Cerebellar nuclear complex (tissue), 1 donor: ENCODE data around the gene RHOD.

Experiments used
- DNase-seq, 2 experiments: peaks; one replicate each; lab custom pipeline; 2025; lab: John Stamatoyannopoulos, UW

Gene RHOD

DNA sequence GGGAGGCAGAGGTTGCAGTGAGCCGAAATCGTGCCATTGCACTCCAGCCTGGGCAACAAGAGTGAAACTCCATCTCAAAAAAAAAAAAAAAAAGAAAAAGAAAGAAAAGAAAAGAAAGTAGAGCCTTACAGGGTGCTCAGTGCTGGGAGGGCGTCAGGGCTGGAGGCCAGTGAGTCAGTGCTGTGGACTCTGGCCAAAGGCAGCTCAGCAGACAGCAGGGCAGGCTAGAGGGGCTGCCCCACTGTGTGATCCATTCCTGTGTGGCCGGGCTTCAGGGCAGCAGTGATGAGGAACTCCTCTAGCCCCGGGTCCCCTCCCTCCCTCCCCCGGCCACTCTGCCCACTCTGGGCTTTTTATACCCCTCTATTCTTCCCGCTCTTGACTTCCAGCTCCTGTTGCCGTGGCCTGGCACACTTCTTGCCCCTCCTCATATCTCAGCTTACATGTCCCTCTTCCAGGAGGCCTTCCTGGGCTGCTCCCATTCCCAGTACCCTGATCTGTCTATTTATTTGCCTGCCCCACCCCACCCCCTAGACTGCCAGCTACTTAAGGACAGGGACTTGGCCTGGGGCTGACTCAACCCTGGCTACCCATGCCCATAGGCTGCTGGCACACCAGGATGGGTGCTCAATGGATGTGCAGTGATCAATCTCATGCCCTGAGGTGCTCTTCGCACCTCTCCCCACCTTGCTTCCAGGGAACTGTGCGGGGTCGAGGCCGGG is 23.7 kb upstream of the RHOD start:
- DNase-seq, result no peak

DNA sequence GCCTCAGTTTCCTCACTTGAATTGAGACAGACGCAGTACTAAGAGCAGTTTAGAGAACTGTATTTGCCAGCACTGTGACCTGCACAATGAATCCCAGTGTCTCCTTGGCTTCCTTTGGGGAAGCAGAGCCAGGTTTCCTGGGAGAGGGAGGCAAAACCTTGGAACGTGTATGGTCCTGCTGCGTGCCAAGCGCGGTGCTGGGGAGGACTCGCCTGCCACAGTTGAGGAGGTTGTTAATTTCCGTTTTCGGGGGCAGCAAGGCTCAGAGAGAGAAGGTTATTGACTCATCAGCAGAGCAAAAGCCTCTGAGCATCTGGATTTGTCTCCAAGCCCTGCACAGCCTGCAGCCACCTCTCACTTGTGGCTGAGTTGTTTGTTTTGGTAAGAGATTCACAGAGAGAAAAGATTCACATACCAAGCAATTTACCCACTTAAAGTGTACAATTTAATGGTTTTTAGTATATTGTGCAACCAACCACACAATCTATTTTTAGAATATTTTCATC is 22.9 kb upstream of the RHOD start:
- peak in 1 of 2 experiments; percentile 21 for DNase-seq

DNA sequence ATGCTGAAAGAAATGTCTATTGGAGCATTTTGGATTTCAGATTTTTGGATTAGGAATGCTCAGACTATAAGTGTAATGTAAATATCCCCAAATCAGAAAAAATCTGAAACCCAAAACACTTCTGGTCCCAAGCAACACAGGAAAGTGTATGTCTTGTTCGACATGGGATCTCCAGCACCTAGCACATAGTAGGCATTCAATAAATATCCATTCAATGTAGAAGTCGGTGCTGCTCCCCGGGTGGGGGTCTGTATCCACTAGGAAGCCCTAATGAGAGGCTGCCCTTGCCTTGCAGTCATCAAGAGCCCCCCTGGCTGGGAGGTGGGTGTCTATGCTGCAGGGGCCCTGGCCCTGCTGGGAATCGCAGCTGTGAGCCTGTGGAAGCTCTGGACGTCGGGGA is 22.3 kb upstream of the RHOD start:
- no peak for DNase-seq

DNA sequence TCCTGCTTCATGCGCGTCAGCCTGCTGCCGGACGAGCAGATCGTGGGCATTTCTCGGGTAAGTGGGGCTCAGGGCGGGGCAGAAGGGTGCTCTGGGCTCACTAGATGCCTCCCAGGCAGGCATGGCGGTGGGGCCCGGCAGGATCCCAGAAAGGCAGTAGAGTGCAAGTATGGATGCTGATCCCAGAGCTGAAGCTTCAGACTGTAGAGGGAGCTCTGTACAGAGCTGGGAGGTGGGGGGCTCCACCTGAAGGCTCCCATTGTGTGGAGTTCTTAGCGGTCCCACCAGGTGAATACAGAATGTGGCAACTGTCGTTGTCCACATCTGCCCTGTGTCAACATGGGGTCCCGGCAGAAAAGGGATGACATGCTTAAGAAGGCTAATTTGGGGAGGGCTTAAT is 16.5 kb upstream of the RHOD start:
- DNase-seq, result no peak

DNA sequence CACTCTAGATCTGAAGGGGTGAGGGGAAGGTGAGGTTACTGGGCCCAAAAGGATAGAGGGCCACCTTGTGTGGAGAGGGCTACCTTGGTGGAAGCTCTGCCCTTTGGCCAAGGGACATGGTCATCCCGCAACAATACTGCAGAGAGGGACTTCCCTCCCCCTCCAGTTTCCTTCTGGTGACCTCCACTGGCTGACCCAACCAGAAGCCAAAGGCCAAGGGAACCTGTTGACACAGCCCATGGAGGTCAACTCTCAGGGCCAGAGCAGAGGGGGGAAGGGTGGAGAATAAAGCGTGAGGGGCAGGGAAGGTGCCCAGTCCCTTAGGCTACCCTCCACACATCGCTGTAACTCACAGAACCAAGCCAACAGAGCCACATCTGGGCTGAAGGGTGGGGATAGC is 15.0 kb upstream of the RHOD start:
- no peak for DNase-seq

DNA sequence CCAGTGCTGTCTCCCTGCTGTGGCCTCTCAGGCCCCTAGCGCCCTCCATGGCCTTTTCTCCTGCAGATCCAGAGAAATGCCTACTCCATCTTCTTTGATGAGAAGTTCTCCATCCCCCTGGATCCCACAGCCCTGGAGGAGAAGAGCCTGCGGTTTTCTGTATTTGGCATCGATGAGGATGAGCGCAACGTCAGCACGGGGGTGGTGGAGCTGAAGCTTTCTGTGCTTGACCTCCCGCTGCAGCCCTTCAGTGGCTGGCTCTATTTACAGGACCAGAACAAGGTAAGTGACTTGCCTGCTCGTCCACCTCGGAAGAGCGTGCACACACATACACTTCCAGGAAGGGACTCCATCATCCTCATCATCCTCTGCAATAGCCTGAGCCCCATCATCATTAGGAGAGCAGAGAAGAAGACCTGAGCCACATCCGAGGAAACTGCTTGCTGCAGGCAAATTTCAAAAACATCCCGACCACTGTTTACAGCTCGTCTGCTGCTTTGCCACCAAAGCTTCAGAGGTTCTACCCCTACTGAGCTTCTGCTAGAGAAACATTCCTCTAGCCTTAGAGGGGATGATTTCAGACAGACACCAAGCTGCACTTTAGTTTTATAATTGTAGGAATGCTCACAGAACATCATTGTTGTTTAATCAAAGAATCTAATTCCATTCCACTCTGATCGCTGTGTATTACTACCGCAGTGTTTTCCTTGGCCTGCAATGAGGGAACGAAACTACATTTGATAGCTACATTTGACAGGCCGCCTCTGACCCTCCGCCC is 12.9 kb upstream of the RHOD start:
- no peak for DNase-seq

DNA sequence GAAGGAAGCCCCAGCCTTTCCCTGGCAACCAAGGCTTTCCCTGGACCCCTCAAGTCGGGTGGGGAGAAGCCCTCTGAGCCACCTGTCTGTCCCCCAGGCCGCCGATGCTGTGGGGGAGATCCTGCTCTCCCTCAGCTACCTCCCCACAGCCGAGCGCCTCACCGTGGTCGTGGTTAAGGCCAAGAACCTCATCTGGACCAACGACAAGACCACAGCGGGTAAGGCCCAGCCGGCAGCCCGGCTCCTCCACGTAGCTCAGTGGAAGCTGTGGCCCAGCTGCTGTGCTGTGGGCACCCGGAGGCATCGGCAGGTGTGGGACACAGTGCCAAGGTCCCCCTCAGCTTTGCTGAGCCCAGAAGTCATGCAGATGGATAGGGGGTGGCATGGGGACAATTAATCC is 12.2 kb upstream of the RHOD start:
- DNase-seq, result no peak

DNA sequence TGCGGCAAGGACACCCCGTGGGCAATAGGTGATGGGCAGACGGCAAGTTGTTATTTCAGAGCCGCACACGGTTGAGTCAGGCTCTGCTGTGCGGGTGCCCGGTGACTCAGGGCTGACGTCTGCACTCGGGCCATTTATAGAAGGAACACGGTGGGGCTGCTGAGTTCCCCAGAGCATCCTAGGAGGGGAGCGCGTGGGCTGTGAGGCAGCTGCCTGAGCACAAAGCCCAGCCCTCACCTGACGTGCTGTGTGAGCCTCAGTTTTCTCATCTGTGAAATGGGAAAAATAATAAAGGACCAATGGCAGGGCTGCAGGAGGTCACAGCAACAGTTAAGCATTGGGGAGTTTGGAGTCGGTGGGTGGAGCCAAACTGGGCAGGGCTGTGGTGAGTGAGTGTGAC is 11.3 kb upstream of the RHOD start:
- no peak for DNase-seq

DNA sequence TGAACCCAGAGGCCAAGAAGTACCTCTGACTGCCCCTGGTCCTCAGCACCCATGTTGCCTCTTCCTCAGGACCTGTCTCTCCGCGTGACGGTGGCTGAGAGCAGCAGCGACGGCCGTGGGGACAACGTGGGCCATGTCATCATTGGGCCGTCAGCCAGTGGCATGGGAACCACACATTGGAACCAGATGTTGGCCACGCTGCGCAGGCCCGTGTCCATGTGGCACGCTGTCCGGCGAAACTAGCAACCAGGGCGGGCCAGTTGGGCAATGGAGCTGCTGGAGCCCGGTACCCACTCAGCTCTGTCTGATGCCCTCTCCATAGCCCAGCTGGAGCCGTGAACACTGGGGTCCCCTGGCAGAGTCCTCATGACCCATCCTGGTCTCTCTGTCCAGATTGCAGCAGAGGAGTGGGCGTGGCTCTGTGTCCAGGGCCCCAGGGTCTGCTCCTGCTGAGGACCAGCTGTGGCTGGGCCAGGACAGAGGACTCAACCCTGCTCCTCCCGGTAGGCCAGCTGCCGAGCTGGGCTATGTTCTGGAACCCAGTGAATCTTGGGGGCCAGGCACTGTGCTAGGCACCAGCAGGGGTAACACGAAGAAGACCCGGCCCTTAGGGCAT is 8.0 kb upstream of the RHOD start:
- no peak for DNase-seq

DNA sequence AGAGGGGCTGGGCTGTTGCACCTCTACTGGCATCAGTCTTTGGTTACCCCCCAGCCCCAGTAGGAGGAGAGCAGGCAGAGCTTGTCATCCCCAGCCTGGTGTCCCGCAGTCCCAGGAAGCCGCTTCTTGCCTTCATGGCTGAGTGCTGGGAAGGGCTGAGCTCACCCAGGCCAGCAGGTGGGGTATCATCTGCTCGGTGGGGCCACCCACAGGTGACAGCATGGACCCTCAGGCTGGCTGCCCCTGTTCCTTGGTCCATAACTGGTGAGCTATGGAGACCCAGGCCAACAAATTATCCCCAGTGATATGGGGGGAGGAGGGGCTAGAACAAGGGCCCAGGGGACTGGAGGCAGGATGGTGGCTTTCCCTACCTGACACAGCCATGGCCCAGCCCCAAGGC is 6.5 kb upstream of the RHOD start:
- DNase-seq, result no peak

DNA sequence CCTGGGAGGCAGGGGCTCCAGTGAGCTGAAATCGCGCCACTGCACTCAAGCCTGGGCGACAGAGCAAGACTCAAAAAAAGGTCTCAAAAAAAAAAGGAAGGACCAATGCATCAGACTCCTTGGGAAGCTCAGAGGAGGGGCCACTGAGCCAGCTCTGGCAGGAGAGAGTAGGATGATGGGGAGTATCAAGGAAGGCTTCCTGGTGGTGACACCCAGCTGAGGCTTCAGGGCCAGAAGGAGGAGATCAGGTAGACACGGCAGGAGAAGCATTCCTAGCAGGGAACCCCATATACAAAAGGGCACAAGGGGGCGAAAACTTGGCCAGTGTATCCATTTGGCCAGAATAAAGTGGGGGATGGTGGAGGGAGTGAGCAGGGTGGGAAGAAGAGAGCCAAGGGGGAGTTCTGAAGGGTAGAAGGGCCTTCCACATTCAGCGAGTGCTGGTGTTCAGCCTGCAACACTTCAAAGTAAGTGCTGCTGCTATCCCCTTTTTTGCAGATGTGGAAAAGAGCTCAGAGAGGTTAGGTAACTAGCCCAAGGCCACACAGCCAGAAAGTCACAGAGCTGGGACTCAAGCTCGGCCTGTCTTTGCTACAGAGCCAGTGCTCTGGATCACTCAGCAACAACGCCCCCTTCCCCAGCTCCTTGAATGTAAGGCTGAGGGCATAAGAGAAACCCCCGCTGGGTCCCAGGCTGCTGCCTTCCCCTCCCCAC is 5.3 kb upstream of the RHOD start:
- no peak for DNase-seq

DNA sequence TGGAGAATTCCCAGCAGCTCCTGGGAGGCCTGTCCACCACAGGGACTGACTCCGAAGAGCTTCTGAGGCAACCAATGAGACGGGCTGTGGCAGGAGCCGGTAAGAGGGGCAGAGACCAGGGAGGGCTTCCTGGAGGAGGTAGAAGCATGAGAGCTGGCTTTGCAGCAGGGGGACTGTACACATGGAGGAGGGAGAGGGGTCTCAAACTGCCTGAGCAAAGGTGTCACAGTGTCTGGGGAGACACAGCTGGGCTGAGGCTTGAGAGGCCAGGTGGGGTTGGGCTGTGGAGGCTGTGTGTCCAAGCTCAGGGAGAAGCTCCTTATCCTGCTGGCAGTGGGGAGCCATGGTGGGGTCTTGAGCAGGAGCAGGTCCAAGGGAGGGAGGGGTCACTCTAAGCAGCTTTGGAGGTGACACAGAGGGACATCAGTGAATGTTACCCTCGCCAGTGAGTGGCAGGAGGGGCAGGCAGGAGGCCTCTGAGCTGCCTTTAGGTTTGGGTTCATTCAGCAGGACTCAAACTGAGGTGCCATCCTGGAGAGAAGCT is 4.6 kb upstream of the RHOD start:
- DNase-seq, result no peak

DNA sequence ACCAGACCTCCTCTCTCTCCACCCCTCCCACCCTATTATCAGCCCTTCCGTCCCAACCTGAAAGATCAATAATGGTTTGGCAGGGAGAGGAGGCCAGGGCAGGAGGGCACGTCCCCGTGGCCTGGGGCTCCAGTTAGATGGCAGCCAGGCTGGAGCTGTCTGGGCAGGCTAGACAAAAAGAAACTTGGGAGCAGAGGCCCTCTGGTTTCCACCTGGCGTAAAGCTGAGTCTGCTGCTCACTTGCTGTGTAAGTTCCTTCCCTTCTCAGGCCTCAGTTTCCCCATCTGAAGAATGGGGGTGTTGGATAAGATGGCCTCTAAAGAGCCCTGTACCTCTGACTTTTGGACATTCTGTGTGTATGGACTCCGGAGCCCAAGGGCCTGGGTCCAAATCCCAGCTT is 3.8 kb upstream of the RHOD start:
- DNase-seq, result no peak

DNA sequence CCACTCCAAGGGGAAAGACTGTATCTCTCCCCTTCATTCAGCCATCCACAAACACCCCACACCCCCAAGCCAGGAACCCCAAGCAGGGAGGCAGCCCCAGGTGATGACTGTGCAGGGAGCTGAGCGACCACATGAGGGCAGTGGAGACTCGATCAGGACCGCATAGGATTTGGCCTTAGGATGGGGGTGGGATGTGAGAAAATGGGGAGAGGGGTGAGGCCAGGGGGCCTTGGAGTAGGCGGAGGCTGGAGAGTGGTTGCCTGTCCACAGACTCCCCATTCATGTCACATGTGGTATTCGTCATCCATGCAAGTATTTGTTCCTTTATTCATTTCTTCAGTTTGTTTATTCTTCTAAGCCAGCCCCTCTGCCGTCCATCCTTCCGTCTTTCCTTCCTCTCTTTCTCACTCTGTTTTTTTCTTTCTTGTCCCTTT is 2.7 kb upstream of the RHOD start:
- DNase-seq, result peak in 1 of 2 experiments; percentile 15

DNA sequence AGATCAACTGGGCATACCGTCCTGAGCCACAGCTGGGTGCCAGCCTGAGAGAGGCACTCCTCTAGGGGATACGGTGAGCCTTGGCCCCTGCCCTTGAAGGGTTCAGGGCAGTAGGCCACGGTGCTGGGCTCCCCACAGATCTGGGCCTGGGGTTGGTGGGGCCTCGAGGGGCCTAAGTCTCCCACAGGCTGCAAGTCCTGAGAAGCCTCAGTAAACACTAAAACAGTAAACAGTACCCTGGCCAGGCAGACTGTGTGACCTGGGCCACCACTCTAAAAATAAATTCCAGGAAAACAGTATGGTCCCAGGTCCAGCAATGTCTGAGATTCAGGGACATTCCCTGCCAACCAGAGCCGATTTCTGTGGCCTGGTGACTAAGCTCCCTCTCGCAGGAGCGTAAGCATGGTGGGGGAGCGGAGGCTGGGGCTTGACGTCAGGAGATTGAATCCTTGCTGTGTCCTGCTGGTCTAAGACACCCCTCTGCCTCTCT is 2.3 kb upstream of the RHOD start:
- no peak for DNase-seq

DNA sequence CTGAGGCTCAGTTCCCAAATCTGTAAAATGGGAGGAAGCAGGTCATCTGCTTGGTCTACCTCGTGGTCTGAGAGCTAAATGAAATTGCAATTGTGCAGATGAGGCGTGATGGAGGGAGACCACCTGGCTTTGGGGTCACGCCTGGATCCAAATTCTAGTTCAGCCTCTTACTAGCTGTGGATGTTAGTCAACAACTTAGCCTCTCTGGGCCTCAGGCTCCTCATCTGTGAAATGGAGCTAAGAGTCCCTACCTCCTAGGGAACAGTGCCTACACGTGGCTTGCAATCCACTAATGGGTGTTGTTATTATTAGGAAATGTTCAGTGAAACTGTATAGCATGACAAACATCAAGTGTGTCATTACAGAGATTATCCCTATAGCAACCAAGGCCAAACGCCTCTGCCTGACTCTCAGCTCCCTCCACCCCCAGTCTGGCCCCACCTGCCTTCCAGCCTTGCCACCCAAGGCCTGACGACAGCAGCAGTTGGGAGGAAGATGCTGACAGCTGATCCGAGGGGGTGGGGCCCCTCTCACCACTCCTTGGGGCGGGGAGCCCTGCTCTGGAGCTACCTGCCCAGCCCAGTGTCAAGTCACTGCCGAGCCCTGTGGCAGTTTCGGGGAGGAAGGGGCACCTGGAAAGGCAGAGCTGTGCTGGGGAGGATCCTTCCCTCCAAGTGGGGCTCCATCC is 1.7 kb upstream of the RHOD start:
- DNase-seq, result no peak

DNA sequence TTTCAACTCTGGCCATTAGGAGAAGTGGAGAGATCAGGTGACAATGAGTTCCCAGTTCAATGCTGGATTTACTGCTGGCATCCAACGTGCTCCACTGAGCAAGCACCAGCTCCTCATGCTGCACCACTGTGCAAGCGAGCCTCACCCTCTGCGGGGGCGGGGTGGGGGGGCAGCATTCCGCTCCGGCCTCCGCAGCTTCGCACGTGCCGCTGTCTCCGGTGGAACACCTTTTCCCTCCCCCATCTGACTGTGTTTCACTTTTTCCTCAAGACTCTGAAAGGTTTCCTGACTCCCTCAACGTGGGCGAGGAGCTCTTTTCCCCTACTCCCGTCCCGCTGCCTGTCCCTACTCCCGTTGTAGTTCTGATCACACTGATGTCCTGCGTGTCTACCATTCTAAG is 835 bp upstream of the RHOD start:
- no peak for DNase-seq

DNA sequence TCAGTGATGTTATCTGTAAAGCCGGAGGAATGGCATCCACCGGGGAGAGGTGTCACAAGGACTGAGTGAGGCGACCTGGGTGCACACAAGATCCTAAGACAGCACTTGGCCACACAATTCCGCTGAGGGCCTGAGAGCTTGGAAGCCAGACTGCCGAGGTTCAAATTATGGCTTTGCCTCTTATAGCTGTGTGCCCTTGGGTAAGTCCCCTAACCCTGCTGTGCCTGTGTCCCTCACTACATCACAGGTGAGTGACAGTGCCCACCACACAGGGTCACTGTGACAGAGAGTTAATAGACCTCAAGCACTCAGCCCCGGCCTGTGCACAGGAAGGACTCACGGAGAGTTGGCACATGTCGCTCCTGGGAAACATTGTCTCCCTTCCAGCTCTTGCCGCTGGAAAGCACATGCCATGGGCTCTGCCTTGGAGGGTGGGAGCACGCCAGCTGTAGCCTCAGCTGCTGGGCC is 592 bp downstream of the RHOD start:
- DNase-seq, result no peak

DNA sequence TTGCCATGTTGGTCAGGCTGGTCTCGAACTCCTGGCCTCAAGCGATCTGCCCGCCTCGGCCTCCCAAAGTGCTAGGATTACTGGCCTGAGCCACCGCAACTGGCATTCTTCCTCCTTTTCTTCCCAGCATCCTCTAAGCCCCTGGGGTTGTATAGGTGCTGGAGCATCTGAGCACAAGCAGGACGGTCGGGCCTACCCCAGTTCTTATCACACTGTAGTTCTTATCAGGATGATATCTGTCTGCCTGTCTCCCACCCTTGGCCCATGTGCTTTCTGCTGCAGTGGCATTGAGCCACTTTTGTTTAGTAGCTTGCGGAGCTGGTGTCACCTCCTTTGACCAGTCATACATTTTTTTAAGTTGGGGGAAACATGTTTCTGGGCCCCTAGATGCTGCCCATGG is 1.9 kb downstream of the RHOD start:
- no peak for DNase-seq

DNA sequence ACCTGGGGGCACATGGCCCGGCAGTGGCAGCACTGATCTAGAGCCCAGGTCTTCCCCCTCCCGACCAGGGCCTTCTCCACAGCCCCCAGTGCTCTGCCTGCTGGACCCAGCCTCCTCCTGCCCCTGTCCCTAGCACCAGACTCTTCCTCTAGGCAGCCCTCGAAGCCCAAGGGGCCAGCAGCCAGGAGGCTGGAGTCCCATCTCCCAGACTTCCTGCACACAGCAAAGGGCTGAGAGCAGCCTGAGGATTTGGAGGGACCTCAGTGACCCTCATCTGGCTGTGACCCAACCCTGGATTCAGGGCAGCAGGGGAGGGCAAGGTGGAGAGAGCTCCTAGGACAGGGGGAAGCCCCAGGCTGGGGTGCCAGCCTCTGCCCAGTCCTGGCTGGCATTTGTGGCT is 3.0 kb downstream of the RHOD start:
- DNase-seq, result no peak

DNA sequence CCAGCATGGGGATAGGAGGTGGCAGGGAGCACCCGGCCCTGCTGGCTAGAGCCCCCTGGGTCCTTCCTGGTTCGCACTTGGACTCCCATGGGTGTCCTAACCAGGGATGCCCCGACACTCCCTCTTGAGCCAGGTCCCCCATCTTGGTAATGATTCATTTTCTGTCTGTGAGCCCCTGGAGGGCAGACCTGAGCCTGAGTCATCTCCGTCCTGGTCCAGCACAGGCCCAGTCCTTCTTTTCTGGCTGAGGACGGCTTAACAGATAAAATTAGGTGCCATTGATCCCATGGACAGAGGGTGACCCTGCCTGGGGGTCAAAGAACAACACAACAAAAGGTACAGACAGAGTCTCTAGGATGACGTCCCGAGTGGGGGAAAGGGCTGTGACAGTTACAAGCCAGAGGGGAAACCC is 3.5 kb downstream of the RHOD start:
- DNase-seq, result no peak
